Measurements from ENCODE around the gene MAP3K13.
A peak's percentile ranks its signal among the peaks of the same experiment; 100 is the strongest.

DNA sequence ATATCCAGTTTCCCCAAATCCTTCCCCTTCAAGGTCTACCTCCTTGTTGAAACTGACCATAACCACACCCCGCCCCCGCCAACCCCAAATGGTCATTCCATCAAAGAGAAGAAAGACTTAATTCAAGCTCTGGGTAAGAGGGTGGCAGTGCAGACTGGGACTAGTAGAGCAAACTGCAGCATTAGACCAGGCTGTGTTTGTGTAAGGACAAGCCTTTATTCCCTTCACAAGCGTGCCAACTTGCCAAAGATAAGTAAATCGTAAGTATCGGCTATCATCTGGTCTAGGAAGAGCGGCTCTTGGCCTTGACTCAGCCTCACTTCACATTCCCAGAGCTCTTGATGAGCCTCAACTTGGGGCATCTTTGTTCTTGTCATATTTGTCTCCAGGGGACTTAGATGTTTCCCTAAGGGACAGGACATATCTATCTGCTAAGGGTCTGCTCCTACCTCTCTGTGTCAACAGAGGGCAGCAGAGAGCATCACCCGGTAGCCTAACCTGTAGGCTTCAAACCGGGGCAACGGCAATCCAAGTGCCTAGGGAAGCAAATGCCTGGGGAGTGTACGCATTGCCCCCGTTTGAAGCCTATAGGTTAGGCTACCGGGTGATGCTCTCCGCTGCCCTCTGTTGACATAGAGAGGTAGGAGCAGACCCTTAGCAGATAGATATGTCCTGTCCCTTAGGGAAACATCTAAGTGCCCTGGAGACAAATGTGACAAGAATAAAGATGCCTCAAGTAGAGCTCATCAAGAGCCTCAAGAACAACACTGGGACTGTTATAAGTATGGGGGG, 8.9 kb upstream of the MAP3K13 start:
- TF ChIP-seq, protein P1, sequence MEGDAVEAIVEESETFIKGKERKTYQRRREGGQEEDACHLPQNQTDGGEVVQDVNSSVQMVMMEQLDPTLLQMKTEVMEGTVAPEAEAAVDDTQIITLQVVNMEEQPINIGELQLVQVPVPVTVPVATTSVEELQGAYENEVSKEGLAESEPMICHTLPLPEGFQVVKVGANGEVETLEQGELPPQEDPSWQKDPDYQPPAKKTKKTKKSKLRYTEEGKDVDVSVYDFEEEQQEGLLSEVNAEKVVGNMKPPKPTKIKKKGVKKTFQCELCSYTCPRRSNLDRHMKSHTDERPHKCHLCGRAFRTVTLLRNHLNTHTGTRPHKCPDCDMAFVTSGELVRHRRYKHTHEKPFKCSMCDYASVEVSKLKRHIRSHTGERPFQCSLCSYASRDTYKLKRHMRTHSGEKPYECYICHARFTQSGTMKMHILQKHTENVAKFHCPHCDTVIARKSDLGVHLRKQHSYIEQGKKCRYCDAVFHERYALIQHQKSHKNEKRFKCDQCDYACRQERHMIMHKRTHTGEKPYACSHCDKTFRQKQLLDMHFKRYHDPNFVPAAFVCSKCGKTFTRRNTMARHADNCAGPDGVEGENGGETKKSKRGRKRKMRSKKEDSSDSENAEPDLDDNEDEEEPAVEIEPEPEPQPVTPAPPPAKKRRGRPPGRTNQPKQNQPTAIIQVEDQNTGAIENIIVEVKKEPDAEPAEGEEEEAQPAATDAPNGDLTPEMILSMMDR (IDR thresholded peaks at IDR 0.05): peak in 2 of 3 donors; percentile 56 to 62
- no peak for TF ChIP-seq POLR2AphosphoS5 (IDR thresholded peaks at IDR 0.05)
